ENCODE data around the gene ADAMTSL3.

GRCh38 chr15:83905556-83906273 is 251.8 kb downstream of the ADAMTSL3 start:
- TF ChIP-seq CTCF (conservative IDR thresholded peaks at IDR 0.05) (no peak), ZFX (IDR thresholded peaks at IDR 0.05) (no peak)

Measured in C4-2B (cell line).